Measurements from ENCODE around the gene PRPF38B.
"Not testable (repeated sequence)": the region's sequence is repeated elsewhere in the genome, so short reads cannot be mapped to it uniquely, and the experiment has no call there.

DNA sequence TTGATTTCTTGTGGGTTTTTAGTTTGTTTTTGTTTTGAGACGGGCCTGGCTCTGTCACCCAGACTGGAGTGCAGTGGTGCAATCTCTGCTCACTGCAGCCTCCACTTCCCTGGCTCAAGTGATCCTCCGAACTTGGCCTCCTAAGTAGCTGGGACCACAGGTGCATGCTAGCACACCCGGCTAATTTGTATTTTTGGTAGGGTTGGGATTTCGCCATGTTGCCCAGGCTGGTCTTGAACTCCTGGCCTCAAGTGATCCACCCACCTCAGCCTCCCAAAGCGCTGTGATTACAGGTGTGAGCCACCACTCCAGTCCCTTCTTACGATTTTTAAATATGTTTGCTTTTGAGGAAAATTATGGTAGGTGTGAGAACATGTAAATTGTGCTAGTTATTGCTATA, 10.0 kb downstream of the PRPF38B start:
- TF ChIP-seq EZH2 (IDR thresholded peaks at IDR 0.05; ENCODE audit: low read length, missing control alignments), result not testable (repeated sequence)
- TF ChIP-seq, protein P1, sequence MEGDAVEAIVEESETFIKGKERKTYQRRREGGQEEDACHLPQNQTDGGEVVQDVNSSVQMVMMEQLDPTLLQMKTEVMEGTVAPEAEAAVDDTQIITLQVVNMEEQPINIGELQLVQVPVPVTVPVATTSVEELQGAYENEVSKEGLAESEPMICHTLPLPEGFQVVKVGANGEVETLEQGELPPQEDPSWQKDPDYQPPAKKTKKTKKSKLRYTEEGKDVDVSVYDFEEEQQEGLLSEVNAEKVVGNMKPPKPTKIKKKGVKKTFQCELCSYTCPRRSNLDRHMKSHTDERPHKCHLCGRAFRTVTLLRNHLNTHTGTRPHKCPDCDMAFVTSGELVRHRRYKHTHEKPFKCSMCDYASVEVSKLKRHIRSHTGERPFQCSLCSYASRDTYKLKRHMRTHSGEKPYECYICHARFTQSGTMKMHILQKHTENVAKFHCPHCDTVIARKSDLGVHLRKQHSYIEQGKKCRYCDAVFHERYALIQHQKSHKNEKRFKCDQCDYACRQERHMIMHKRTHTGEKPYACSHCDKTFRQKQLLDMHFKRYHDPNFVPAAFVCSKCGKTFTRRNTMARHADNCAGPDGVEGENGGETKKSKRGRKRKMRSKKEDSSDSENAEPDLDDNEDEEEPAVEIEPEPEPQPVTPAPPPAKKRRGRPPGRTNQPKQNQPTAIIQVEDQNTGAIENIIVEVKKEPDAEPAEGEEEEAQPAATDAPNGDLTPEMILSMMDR (conservative IDR thresholded peaks at IDR 0.05 in 1 of 2, IDR thresholded peaks at IDR 0.05 in 1 of 2; ENCODE audit: low read depth in 1 of 2, low read length in 2 of 2), result not testable (repeated sequence)

Data from fibroblast of lung (primary cell).